Measurements from ENCODE around the gene FANCC.

Gene FANCC

GRCh38 chr9:95058121-95058785, 259.3 kb downstream of the FANCC start:
- no peak for DNase-seq

GRCh38 chr9:95057101-95057500, 260.4 kb downstream of the FANCC start:
- no peak for DNase-seq

GRCh38 chr9:95055851-95056551, 261.5 kb downstream of the FANCC start:
- DNase-seq: no peak

GRCh38 chr9:95055334-95055850, 262.1 kb downstream of the FANCC start:
- DNase-seq: no peak

GRCh38 chr9:95053611-95054570, 263.6 kb downstream of the FANCC start:
- no peak for DNase-seq

DNA sequence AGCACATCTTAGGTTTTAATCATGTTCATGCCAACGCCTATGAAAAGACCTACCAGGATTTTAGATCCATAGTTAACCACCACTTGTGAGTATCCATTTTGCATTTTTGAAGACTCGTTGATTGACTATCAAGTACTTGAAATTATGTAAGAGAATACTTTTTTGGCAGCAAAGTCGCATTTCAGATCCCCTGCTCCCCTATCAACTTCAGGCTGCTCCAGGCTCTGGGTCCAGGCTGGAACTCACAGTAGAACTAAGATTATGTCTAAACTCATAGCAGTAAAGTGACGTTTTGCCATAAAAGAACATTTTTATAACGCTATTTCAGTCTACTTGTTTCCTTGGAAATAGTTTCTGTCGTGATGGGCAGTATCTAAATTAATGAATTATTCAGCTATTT, 267.7 kb downstream of the FANCC start:
- no peak for DNase-seq
